ENCODE results near the gene FHIT. TPM values are rescaled to one million over a fixed set of nuclear protein-coding genes. Genes with fewer than 3 reads are reported as not detected.

FHIT gene
- total RNA-seq, 1 experiment from 2014 or later, result 3.9 TPM

Small RNA genes within 50 kb of the gene (small RNA-seq; reads per million reads assigned to genes)
- 0 reads per million in 2 experiments for gene MIR548BB
- 0 to 0.12 reads per million in 2 experiments for gene RF00012
